Stimulated activated CD8-positive, alpha-beta memory T cell treated with anti-CD3 and anti-CD28 coated beads, Interleukin-4, amount 100 ng/mL, for 24 hours (primary cell): ENCODE measurements around the gene DTX3L.

ENCODE experiments used
- DNase-seq: peaks from one replicate; pipeline ENCODE4 v3.0.0-alpha.2; 2020; ENCODE audit warnings: low read depth

The DTX3L gene

GRCh38 chr3:122606330-122606729 is 42.2 kb downstream of the DTX3L start:
- DNase-seq: no peak

- no peak for DNase-seq
Measured at GRCh38 chr3:122608916-122609315, 44.8 kb downstream of the DTX3L start.

GRCh38 chr3:122609798-122610559 is 45.8 kb downstream of the DTX3L start:
- DNase-seq: no peak

- no peak for DNase-seq
Measured at GRCh38 chr3:122612696-122613095, 48.6 kb downstream of the DTX3L start.

- no peak for DNase-seq
Measured at GRCh38 chr3:122615303-122615702, 51.2 kb downstream of the DTX3L start.

- DNase-seq: no peak
Measured at GRCh38 chr3:122618614-122619013, 54.5 kb downstream of the DTX3L start.

GRCh38 chr3:122619040-122619439 is 54.9 kb downstream of the DTX3L start:
- DNase-seq: no peak

GRCh38 chr3:122620399-122620798 is 56.3 kb downstream of the DTX3L start:
- DNase-seq: no peak

GRCh38 chr3:122621112-122621511 is 57.0 kb downstream of the DTX3L start:
- DNase-seq: no peak

GRCh38 chr3:122623031-122623829 is 59.1 kb downstream of the DTX3L start:
- no peak for DNase-seq
